Suprapubic skin (tissue), 4 donors: ENCODE data around the gene MAP4. TPM values are rescaled to one million over a fixed set of nuclear protein-coding genes. Genes with fewer than 3 reads are reported as not detected.
A peak's percentile ranks its signal among the peaks of the same experiment; 100 is the strongest.

Source experiments
- DNase-seq, 2 donors: peaks; one replicate each; pipeline ENCODE4 v3.0.0-alpha.2; 2019; ENCODE audit warnings: low spot score in 2 of 2
- H3K27ac ChIP-seq: fragments of 200-600 bp; sonication (generic); one replicate; pipeline ENCODE4 v1.5.1; 2019
- H3K27me3 ChIP-seq: fragments of 200-600 bp; sonication (generic); one replicate; pipeline ENCODE4 v1.5.1; 2019
- H3K36me3 ChIP-seq: fragments of 200-600 bp; sonication (generic); one replicate; pipeline ENCODE4 v1.5.1; 2019
- H3K4me1 ChIP-seq: fragments of 200-600 bp; sonication (generic); one replicate; pipeline ENCODE4 v1.5.1; 2019
- H3K4me3 ChIP-seq: fragments of 200-600 bp; sonication (generic); one replicate; pipeline ENCODE4 v1.5.1; 2019; ENCODE audit warnings: mild to moderate bottlenecking
- H3K9me3 ChIP-seq: fragments of 200-600 bp; sonication (generic); one replicate; pipeline ENCODE4 v1.5.1; 2019
- EP300 ChIP-seq: sonication (generic); formaldehyde crosslinking; IDR thresholded peaks from one replicate; pipeline ENCODE4 v1.6.1; 2017; ENCODE audit warnings: antibody characterized with exemption
- POLR2A ChIP-seq, 2 donors: fragments of 450-650 bp; IDR thresholded peaks; one replicate each; pipeline ENCODE4 v1.6.1; 2017; ENCODE audit warnings: antibody characterized with exemption in 2 of 2, mild to moderate bottlenecking in 2 of 2, moderate library complexity in 2 of 2
- POLR2AphosphoS5 ChIP-seq, 3 donors: sonication (generic); formaldehyde crosslinking; IDR thresholded peaks; one replicate each; pipeline ENCODE4 v1.6.1; 2017; ENCODE audit warnings: antibody characterized with exemption in 3 of 3
- WGBS: methylation state at CpG from one replicate; pipeline ENCODE4 v1.1.5; 2018; 5-methylcytosine and 5-hydroxymethylcytosine counted together
- total RNA-seq, 4 donors: library from RNA; depleted of rRNA; stranded (reverse); fragments of >200 nt; gene quantifications; one replicate each; pipeline ENCODE4 v1.1.0, GENCODE V29; 2016
- TF ChIP-seq, protein P1 (sequence below), 2 donors: fragments of 200-600 bp in 1 of 2; fragments of 450-650 bp in 1 of 2; sonication (generic) in 1 of 2; IDR thresholded peaks; one replicate each; pipeline ENCODE4 v1.5.1; 2016 to 2019; ENCODE audit warnings: antibody characterized with exemption in 2 of 2, mild to moderate bottlenecking in 1 of 2, moderate library complexity in 1 of 2

The MAP4 gene
- total RNA-seq, 4 donors from 2014 or later = 132 to 162 (median 144) TPM

DNA sequence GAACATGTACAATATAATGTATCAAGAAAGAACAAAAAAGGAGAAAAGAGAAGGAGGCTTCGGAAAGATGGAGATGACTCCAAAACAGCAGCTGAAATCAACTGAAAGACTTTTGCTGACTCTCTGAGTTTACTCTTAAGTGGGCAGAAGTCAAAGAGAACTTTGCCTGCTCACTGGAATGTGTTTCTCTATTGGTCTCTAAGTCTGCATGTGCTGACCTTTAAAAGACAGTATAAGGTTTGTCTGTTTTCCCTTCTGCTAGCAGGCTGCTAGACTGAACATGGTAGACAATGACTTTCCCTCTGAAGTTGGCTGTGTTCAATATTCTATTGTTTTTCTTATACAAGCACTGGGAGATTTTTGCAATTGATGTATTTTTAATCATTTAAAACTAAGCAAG lies 7.2 kb upstream of the MAP4 start:
- 76% methylated on average over 1 of the region's 1 CpG for WGBS
- Histone ChIP-seq H3K9me3 (no peaks in the 10 kb centered on the region), H3K27ac (no peak overlapping the region), H3K36me3 (no peaks in the 10 kb centered on the region), H3K27me3 (no peaks in the 10 kb centered on the region), H3K4me1 (no peaks in the 10 kb centered on the region), H3K4me3 (no peak overlapping the region)
- TF ChIP-seq POLR2A (IDR thresholded peaks at IDR 0.05) = no peak
- TF ChIP-seq, protein P1, sequence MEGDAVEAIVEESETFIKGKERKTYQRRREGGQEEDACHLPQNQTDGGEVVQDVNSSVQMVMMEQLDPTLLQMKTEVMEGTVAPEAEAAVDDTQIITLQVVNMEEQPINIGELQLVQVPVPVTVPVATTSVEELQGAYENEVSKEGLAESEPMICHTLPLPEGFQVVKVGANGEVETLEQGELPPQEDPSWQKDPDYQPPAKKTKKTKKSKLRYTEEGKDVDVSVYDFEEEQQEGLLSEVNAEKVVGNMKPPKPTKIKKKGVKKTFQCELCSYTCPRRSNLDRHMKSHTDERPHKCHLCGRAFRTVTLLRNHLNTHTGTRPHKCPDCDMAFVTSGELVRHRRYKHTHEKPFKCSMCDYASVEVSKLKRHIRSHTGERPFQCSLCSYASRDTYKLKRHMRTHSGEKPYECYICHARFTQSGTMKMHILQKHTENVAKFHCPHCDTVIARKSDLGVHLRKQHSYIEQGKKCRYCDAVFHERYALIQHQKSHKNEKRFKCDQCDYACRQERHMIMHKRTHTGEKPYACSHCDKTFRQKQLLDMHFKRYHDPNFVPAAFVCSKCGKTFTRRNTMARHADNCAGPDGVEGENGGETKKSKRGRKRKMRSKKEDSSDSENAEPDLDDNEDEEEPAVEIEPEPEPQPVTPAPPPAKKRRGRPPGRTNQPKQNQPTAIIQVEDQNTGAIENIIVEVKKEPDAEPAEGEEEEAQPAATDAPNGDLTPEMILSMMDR (IDR thresholded peaks at IDR 0.05) = no peak
- no peak for DNase-seq

GRCh38 chr3:48022178-48022577 lies 6.0 kb upstream of the MAP4 start:
- no peak for DNase-seq
- Histone ChIP-seq H3K4me3 (no peak overlapping the region), H3K36me3 (no peaks in the 10 kb centered on the region), H3K4me1 (no peaks in the 10 kb centered on the region), H3K27ac (no peak overlapping the region), H3K27me3 (no peaks in the 10 kb centered on the region), H3K9me3 (no peaks in the 10 kb centered on the region)
- no peak for TF ChIP-seq POLR2AphosphoS5 (IDR thresholded peaks at IDR 0.05)
- TF ChIP-seq EP300 = no peak
- TF ChIP-seq, protein P1 (IDR thresholded peaks at IDR 0.05) = no peak
- no peak for TF ChIP-seq POLR2A (IDR thresholded peaks at IDR 0.05)
- WGBS = 69% methylated on average over 4 of the region's 4 CpGs

- 86% methylated on average over 3 of the region's 3 CpGs for WGBS
- H3K4me1 ChIP-seq = peaks cover 25% of the 10 kb centered on the region
- no peaks in the 10 kb centered on the region for H3K36me3 ChIP-seq
- TF ChIP-seq POLR2AphosphoS5 (IDR thresholded peaks at IDR 0.05) (no peak), POLR2A (IDR thresholded peaks at IDR 0.05) (no peak), EP300 (no peak)
- TF ChIP-seq, protein P1 (IDR thresholded peaks at IDR 0.05) = no peak
- no peaks in the 10 kb centered on the region for H3K27me3 ChIP-seq
- no peak overlapping the region for H3K4me3 ChIP-seq
- DNase-seq = no peak
- no peaks in the 10 kb centered on the region for H3K9me3 ChIP-seq
- no peak overlapping the region for H3K27ac ChIP-seq
Measured at GRCh38 chr3:48018841-48019240, 2.6 kb upstream of the MAP4 start.

GRCh38 chr3:48015431-48016180 lies 610 bp downstream of the MAP4 start:
- no peak for DNase-seq
- Histone ChIP-seq H3K4me1 (peaks cover 39% of the 10 kb centered on the region), H3K27me3 (no peaks in the 10 kb centered on the region), H3K36me3 (no peaks in the 10 kb centered on the region), H3K27ac (no peak overlapping the region), H3K9me3 (no peaks in the 10 kb centered on the region), H3K4me3 (no peak overlapping the region)
- WGBS = 73% methylated on average over 3 of the region's 3 CpGs
- TF ChIP-seq POLR2A (IDR thresholded peaks at IDR 0.05) (no peak), EP300 (no peak), POLR2AphosphoS5 (IDR thresholded peaks at IDR 0.05) (no peak)
- TF ChIP-seq, protein P1 (IDR thresholded peaks at IDR 0.05) = no peak

DNA sequence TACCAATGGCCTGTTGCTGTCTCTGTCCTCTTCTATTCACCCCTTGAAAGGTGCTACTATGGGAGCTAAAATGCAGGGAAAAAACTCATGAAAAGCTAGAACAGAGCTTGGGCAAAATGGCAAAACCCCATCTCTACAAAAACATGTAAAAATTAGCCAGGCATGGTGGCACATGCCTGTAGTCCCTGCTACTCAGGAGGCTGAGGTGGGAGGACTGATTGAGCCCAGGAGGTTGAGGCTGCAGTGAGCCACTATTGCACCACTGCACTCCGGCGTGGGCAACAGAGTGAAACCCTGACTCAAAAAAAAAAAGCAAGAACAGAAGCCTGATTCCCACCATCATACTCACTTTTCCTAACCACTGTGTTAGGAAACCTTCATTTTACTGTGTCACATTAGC lies 1.9 kb downstream of the MAP4 start:
- DNase-seq = no peak
- Histone ChIP-seq H3K4me1 (peaks cover 39% of the 10 kb centered on the region), H3K9me3 (no peaks in the 10 kb centered on the region), H3K36me3 (no peaks in the 10 kb centered on the region), H3K27me3 (no peaks in the 10 kb centered on the region), H3K27ac (peak overlapping the region; percentile 47), H3K4me3 (no peak overlapping the region)
- TF ChIP-seq, protein P1 (IDR thresholded peaks at IDR 0.05) = no peak
- no peak for TF ChIP-seq POLR2A (IDR thresholded peaks at IDR 0.05)
- TF ChIP-seq EP300 = no peak
- TF ChIP-seq POLR2AphosphoS5 (IDR thresholded peaks at IDR 0.05) = no peak
- 93% methylated on average over 2 of the region's 2 CpGs for WGBS
